SU-DHL-6 (cell line): ENCODE data around the gene CIRBP.

Experiments used
- H2AFZ ChIP-seq: fragments of 200-600 bp; sonication (generic); 2 replicates; pipeline ENCODE4 v1.6.1; 2014; ENCODE audit warnings: low read depth, mild to moderate bottlenecking, moderate library complexity, mixed read lengths, antibody characterized with exemption, low read length; ENCODE audit not compliant: severe bottlenecking
- H3F3A ChIP-seq: fragments of 200-600 bp; shearing (Covaris generic); 2 replicates; pipeline ENCODE4 v1.6.0; 2016; ENCODE audit warnings: antibody characterized with exemption, mild to moderate bottlenecking; ENCODE audit not compliant: insufficient read depth
- H3K27ac ChIP-seq: fragments of 200-600 bp; sonication (generic); 2 replicates; pipeline ENCODE4 v1.5.1; 2016; ENCODE audit warnings: low read depth, mild to moderate bottlenecking, low read length, moderate library complexity, mixed read lengths
- H3K27me3 ChIP-seq: fragments of 200-600 bp; sonication (generic), shearing (Covaris generic); 2 replicates; pipeline ENCODE4 v1.6.0; 2014; ENCODE audit warnings: mild to moderate bottlenecking, low read length
- H3K36me3 ChIP-seq: fragments of 200-600 bp; sonication (generic); 2 replicates; pipeline ENCODE4 v1.6.1; 2014; ENCODE audit warnings: mild to moderate bottlenecking, low read length, mixed read lengths
- H3K4me2 ChIP-seq: fragments of 300-600, 200-600 bp; shearing (Covaris generic), sonication (generic); 2 replicates; pipeline ENCODE4 v1.6.0; 2014; ENCODE audit warnings: low read length, low read depth, mild to moderate bottlenecking; ENCODE audit not compliant: poor library complexity, severe bottlenecking
- H3K4me3 ChIP-seq: fragments of 200-600 bp; sonication (generic); 2 replicates; pipeline ENCODE4 v1.5.1; 2014; ENCODE audit warnings: antibody characterized with exemption, low read length, mild to moderate bottlenecking, mixed read lengths; ENCODE audit not compliant: insufficient read depth, poor library complexity, severe bottlenecking
- H3K79me2 ChIP-seq: fragments of 200-600 bp; sonication (generic); 2 replicates; pipeline ENCODE4 v1.6.1; 2014; ENCODE audit warnings: mild to moderate bottlenecking, low read length, moderate library complexity; ENCODE audit not compliant: insufficient read depth
- H3K9ac ChIP-seq: fragments of 200-600 bp; sonication (generic); 2 replicates; pipeline ENCODE4 v1.7.0; 2014; ENCODE audit warnings: mild to moderate bottlenecking, low read length
- H3K9me2 ChIP-seq: fragments of 200-600 bp; sonication (generic); replicated peaks from 2 replicates; pipeline ENCODE4 v1.6.1; 2014; ENCODE audit warnings: low read length; ENCODE audit not compliant: insufficient read depth
- H3K9me3 ChIP-seq: fragments of 200-600 bp; sonication (generic); 2 replicates; pipeline ENCODE4 v1.6.1; 2014; ENCODE audit warnings: low read length, mixed read lengths; ENCODE audit not compliant: insufficient read depth
- H4K20me1 ChIP-seq: fragments of 200-600 bp; sonication (generic); 2 replicates; pipeline ENCODE4 v1.6.1; 2014; ENCODE audit warnings: low read depth, mild to moderate bottlenecking, antibody characterized with exemption, low read length, moderate library complexity, mixed read lengths
- CTCF ChIP-seq: fragments of 200-600 bp; sonication (generic); IDR thresholded peaks from one replicate; pipeline ENCODE4 v1.5.1; 2017; ENCODE audit warnings: antibody characterized with exemption, mild to moderate bottlenecking, low read length, moderate library complexity; ENCODE audit not compliant: insufficient read depth, poor library complexity, severe bottlenecking
- EZH2phosphoT487 ChIP-seq: fragments of 200-600 bp; sonication (generic), shearing (Covaris generic); conservative IDR thresholded peaks from 2 replicates; pipeline ENCODE4 v1.6.1; 2018; ENCODE audit warnings: mild to moderate bottlenecking, antibody characterized with exemption, low read length, moderate library complexity, mixed read lengths

Gene CIRBP

GRCh38 chr19:1295169-1296012 lies 26.3 kb downstream of the CIRBP start:
- Histone ChIP-seq H3K27ac (no peak overlapping the region), H3K36me3 (no peaks in the 10 kb centered on the region), H3K4me3 (no peak overlapping the region), H4K20me1 (no peaks in the 10 kb centered on the region), H3K79me2 (no peaks in the 10 kb centered on the region), H3K27me3 (peaks cover 4% of the 10 kb centered on the region; the same call in 1 of the 2 replicates), H3K4me2 (no peak overlapping the region), H3F3A (no peaks in the 10 kb centered on the region), H3K9me2 (no peaks in the 10 kb centered on the region), H3K9me3 (no peaks in the 10 kb centered on the region), H2AFZ (no peak overlapping the region), H3K9ac (no peak overlapping the region)
- no peak for TF ChIP-seq EZH2phosphoT487
- no peak for TF ChIP-seq CTCF

GRCh38 chr19:1296078-1296477 lies 26.9 kb downstream of the CIRBP start:
- no peak overlapping the region for H2AFZ ChIP-seq
- no peak overlapping the region for H3K4me2 ChIP-seq
- H3K27me3 ChIP-seq: peaks cover 4% of the 10 kb centered on the region; the same call in 1 of the 2 replicates
- H4K20me1 ChIP-seq: no peaks in the 10 kb centered on the region
- no peaks in the 10 kb centered on the region for H3K9me3 ChIP-seq
- no peaks in the 10 kb centered on the region for H3K9me2 ChIP-seq
- H3F3A ChIP-seq: no peaks in the 10 kb centered on the region
- TF ChIP-seq EZH2phosphoT487: no peak
- TF ChIP-seq CTCF: no peak
- no peak overlapping the region for H3K4me3 ChIP-seq
- no peaks in the 10 kb centered on the region for H3K79me2 ChIP-seq
- H3K27ac ChIP-seq: no peak overlapping the region
- H3K36me3 ChIP-seq: no peaks in the 10 kb centered on the region
- H3K9ac ChIP-seq: no peak overlapping the region

GRCh38 chr19:1296575-1297271 lies 27.6 kb downstream of the CIRBP start:
- Histone ChIP-seq H3K27ac (no peak overlapping the region), H3K9me2 (no peaks in the 10 kb centered on the region), H3K36me3 (no peaks in the 10 kb centered on the region), H3K4me2 (no peak overlapping the region), H3K9ac (no peak overlapping the region), H3F3A (no peaks in the 10 kb centered on the region), H3K4me3 (no peak overlapping the region), H3K9me3 (no peaks in the 10 kb centered on the region), H3K27me3 (peaks cover 2% of the 10 kb centered on the region; the same call in 1 of the 2 replicates), H2AFZ (no peak overlapping the region), H4K20me1 (no peaks in the 10 kb centered on the region), H3K79me2 (no peaks in the 10 kb centered on the region)
- TF ChIP-seq EZH2phosphoT487 (no peak), CTCF (no peak)
